ENCODE results near the gene MEX3D.
"Not testable (repeated sequence)": the region's sequence is repeated elsewhere in the genome, so short reads cannot be mapped to it uniquely, and the experiment has no call there.

MEX3D gene

DNA sequence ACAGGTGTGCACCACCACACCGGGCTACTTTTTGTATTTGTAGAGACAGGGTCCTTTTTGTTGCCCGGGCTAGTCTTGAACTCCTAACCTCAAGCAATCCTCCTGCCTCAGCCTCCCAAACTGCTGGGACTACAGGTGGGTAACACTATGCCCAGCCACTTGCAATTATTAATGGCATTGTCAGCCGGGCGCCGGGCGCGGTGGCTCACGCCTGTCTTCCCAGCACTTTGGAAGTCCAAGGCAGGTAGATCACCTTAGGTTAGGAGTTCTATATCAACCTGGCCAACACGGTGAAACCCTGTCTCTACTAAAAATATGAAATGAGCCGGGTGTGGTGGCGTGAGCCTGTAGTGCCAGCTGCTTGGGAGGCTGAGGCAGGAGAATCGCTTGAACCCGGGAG, 2.7 kb upstream of the MEX3D start:
- no peak for DNase-seq

DNA sequence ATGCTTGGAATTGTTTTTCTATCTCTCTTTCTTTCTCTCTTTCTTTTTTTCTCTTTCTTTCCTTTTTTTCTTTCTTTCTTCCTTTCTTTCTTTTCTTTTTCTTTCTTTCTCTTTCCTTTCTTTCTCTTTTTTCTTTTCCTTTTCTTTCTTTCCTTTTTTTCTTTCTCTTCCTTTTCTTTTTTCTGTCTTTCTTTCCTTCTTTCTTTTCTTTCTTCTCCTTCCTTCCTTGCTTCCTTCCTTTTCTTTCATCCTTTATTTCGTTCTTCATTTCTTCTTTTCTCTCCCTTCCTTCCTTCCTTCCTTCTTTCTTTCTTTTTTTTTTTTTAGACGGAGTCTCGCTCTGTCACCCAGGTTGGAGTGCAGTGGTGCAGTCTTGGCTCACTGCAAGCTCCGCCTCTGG, 1.9 kb upstream of the MEX3D start:
- DNase-seq = no peak

DNA sequence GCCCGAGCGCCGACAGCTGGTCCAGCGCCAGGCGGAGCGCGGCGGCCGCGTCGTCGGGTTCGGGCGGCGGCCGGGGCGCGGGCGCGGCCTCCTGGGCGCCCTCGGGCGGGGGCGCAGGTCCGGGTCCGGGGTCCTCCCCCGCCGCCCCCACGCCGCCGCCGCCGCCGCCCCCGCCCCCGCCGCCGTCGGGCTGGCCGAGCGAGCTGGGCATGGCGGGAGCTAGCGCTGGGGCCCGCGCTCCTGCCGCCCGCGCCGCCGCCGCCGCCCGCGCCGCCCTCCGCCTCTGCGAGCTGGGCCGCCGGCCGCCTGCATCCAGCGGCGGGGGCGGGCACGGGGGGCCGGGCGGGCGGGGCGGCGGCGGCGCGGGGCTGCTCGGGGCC, 287 bp downstream of the MEX3D start:
- no peak for DNase-seq

DNA sequence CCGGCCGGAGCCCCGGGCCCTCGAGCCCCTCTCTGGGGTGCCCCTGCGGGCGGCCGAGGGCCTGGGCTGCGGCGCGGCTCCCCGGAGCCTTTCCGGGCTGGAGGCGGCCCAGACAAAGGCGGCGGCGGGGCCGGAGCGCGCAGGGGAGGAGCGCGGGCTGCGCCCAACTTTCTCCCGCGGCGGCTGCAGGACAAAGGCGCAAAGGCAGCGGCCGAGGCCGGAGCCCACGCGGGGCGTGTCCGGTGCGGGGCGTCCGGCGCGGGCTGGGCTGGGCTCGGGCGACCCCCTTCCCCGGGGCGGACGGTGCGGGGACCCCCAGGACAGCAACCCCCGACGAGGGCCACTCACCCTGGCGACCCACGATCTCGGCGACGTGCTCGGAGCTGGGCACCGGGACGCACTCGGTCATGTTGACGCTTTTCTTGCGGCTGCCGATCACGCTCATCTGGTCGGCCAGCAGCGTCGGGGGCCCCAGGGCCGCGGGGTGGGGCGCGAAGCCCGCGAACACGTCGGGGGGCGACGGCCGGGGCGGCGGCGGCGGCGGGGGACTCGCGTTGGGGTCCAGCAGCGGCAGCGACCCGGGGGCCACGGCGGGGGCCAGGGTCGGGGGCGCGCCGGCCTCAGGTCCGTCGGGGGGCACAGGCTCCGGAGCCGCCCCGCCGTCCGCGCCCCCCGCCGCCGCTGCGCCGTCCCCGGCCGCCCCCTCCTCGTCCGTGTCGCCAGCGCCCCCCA, 843 bp downstream of the MEX3D start:
- no peak for DNase-seq

GRCh38 chr19:1566392-1567115, 1.6 kb downstream of the MEX3D start:
- no peak for DNase-seq

- DNase-seq = no peak
Observed at GRCh38 chr19:1563251-1563650, 4.9 kb downstream of the MEX3D start.

DNA sequence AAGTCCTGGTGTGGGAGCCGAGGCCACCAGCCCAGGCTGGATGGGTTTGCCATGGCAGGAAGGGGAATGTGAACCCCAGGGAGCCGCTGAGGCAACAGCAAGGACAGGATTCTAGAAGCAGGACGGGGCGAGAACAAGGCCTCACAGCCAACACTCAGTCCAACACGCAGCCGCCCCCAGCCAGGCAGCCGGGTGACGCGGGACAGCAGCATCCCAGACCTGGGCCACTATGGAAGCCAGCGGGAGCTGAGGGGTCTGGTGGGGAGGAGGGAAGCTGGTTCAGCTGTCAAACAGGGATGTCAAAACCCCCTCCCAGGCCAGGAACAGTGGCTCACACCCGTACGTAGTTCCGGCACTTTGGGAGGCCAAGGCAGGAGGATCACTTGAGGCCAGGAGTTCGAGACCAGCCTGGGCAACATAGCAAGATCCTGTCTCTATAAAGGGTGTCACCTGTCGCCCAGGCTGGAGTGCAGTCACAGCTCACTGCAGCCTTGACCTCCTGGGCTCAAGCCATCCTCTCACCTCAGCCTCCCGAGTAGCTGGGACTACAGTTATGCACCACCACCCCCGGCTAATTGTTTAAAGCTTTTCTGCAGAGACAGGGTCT, 6.8 kb downstream of the MEX3D start:
- no peak for DNase-seq

DNA sequence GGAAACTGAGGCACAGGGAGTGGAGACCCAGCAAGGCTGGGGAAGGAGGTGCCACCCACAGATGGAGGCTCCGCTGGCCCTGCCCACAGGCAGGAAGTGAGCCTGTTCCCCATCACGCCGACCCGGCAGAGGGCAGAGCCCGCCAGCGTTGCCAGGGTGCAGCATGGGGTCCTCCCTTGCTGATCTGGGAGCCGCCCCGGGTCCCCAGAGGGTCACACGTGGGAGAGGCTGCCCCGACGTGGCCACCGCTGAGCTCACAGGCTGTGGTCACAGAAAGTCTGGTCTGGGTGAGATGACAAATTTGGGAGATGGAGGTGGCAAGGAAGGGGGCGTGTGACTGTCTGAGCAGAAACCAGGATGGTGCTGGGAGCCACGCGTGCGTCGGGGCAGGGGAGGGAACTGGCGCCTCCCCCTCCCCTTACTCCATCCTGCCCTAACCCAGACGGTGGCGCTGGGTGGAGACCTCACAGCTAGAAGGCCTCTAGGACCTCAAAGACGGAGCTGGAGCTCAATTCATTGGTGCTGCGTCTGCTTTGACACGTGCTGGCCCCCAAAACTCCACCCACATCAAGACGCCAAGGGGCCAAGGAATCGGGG, 7.7 kb downstream of the MEX3D start:
- DNase-seq = no peak

- DNase-seq = no peak
Observed at GRCh38 chr19:1558552-1558951, 9.6 kb downstream of the MEX3D start.

DNA sequence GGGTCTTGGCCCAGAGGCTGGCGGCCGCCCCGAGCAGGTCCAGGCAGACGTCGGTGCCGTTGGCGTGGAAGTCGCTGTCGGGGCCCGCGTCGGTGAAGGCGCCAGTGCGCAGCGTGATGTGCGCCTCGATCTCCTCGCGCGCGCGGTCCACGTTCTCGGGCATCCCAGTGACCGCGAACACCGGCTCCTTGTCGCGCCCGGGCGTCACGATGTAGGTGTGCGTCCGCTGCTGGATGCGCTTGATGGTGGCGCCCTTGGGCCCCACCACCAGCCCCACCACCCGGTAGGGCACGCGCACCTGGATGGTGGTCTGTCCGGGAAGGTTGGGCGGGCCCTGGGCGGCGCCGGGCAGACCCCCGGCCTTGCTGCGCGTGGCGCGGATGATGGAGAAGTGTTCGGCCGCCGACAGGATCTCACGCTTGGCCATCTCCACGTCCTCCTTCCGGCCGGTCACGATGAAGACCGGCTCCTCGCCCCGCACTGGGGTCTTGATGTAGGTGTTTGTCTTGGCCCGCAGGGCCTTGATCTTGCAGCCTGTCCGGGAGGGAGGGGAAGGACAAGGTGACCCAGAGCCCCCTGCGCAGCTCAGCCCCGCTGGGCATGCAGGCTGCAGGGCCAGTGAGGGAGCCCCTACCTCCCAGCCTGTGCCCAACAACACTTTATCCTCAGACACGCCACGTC, 11.6 kb downstream of the MEX3D start:
- DNase-seq = no peak

- DNase-seq = no peak
Observed at GRCh38 chr19:1555487-1556389, 12.4 kb downstream of the MEX3D start.

DNA sequence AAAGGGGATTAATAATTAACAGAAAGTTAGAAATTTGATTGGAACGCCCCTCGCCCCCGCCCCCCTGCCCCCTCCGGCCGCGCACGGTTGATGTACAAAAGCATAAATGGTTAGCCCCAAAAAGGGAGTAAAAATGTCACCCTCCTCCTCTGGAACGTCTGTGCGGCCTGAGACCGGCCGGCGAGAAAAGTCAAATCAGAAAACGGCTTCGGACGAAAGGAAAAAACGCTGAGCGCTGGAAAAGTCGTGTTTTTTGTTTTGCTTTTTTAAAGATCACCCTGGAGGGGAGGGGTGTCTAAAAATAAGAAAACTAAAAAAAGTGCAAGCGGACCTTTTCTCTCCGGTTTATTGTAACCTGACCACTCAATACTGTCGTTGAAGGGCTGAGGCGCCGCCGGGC, 13.2 kb downstream of the MEX3D start:
- no peak for DNase-seq

- no peak for DNase-seq
Observed at GRCh38 chr19:1553415-1553814, 14.7 kb downstream of the MEX3D start.

GRCh38 chr19:1551068-1552040, 16.8 kb downstream of the MEX3D start:
- no peak for DNase-seq

- DNase-seq = no peak
Observed at GRCh38 chr19:1549332-1549945, 18.7 kb downstream of the MEX3D start.

GRCh38 chr19:1540365-1540925, 27.7 kb downstream of the MEX3D start:
- DNase-seq = no peak

DNA sequence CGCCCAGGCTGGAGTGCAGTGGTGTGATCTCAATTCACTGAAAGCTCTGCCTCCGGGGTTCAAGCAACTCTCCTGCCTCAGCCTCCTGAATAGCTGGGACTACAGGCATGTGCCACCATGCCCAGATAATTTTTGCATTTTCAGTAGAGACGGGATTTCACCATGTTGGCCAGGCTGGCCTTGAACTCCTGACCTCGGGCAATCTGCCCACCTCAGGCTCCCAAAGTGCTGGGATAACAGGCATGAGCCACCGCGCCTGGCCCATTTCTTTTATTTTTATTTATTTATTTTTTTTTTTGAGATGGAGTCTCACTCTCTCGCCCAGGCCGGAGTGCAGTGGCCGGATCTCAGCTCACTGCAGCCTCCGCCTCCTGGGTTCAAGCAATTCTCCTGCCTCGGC, 28.4 kb downstream of the MEX3D start:
- not testable (repeated sequence) for DNase-seq

DNA sequence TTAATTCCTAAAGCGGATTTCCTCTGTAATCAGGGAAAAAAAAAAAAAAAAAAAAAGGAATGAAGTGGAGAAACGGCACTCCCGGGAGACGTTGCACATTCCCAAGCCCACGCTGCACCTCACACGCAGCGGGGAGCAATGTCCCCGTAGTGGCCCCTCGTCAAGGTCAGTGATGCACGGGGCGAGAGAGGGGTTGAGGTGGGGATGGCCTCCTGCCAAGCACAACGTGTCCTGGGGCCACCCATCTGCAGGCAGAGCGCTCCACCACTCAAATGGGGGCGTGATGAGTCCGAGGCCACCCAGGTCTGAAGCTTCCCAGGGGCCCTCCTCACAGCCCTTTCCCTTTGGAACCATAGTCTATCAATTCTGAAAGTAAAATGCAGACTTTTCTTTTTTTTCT, 29.1 kb downstream of the MEX3D start:
- no peak for DNase-seq

- not testable (repeated sequence) for DNase-seq
Observed at GRCh38 chr19:1535699-1536098, 32.4 kb downstream of the MEX3D start.

DNA sequence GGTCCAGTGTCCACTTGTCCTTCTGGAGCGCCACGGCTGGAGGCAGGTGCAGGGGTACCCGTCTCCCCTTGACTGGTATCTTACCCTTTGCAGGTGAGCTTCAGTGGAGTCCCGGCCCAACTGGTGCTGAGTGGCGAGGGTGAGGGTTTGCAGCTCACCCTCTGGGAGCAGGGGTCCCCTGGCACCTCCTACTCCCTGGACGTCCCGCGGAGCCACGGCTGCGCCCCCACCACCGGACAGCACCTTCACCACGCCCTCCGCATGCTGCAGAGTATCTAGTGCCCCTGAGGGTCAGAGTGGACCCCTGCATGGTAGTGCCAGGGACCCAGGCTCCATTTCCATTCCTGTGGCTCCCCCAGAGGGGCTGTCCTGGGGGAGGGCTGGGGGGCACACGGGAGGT, 33.2 kb downstream of the MEX3D start:
- DNase-seq = no peak
